HL-60 (cell line): ENCODE measurements around the gene DNAJC17.

Experiments used
- POLR2AphosphoS5 ChIP-seq: IDR thresholded peaks from 2 replicates; pipeline ENCODE4 v1.6.1; 2012; ENCODE audit warnings: low read depth
- REST ChIP-seq: IDR thresholded peaks from 2 replicates; pipeline ENCODE4 v1.6.1; 2012; ENCODE audit warnings: low read depth; ENCODE audit not compliant: insufficient replicate concordance
- TF ChIP-seq, protein P1 (sequence below): IDR thresholded peaks from one replicate; pipeline ENCODE4 v1.5.1; 2011; ENCODE audit warnings: low read length, control low read depth, inconsistent platforms; ENCODE audit not compliant: insufficient read depth

DNA sequence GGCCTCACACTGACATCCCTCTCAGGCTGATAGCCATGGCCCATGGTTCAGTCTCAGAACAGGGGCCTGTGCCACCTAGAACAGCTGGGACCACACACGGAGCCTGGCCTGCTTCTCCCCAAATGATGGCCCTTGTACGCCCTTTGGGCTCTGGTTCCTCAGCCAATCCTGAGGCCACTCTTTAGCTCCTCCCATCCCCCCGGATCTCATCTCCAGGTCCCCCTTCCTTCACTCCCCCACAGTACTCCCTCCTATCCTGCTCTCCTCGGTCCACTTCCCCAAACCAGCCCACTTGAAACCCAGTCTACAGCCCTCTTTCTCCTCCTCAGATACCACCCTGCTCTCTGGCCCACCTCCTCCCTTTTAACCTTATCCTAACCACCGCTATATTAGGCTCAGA is 18.2 kb downstream of the DNAJC17 start:
- TF ChIP-seq, protein P1, sequence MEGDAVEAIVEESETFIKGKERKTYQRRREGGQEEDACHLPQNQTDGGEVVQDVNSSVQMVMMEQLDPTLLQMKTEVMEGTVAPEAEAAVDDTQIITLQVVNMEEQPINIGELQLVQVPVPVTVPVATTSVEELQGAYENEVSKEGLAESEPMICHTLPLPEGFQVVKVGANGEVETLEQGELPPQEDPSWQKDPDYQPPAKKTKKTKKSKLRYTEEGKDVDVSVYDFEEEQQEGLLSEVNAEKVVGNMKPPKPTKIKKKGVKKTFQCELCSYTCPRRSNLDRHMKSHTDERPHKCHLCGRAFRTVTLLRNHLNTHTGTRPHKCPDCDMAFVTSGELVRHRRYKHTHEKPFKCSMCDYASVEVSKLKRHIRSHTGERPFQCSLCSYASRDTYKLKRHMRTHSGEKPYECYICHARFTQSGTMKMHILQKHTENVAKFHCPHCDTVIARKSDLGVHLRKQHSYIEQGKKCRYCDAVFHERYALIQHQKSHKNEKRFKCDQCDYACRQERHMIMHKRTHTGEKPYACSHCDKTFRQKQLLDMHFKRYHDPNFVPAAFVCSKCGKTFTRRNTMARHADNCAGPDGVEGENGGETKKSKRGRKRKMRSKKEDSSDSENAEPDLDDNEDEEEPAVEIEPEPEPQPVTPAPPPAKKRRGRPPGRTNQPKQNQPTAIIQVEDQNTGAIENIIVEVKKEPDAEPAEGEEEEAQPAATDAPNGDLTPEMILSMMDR: no peak
- TF ChIP-seq POLR2AphosphoS5 (no peak), REST (no peak)
